Activated CD8-positive, alpha-beta T cell treated with anti-CD3 and anti-CD28 coated beads, Interleukin-2, amount 10 ng/mL, durations not matched to agents 7 days and 5 days (primary cell): ENCODE measurements around the gene NUP133. TPM values are rescaled to one million over a fixed set of nuclear protein-coding genes. Genes with fewer than 3 reads are reported as not detected.
A peak's percentile ranks its signal among the peaks of the same experiment; 100 is the strongest.

Experiments
- ATAC-seq: fragments of 150-1000 bp; cut with Tn5 transposase; one replicate; pipeline ENCODE4 v1.10.0; 2021; ENCODE audit warnings: moderate library complexity
- CTCF ChIA-PET: fragments of 350-600 bp; sonication (Branson Sonifier 250); formaldehyde crosslinking; loops from one replicate; lab custom pipeline; 2021; ENCODE audit warnings: antibody characterized with exemption; lab: Charles Lee
- POLR2A ChIA-PET: fragments of 350-600 bp; sonication (Branson Sonifier 250); formaldehyde crosslinking; loops from one replicate; lab custom pipeline; 2021; ENCODE audit warnings: antibody characterized with exemption; lab: Charles Lee
- DNase-seq: peaks from one replicate; pipeline ENCODE4 v3.0.0-alpha.2; 2020
- H3K27ac Mint-ChIP-seq: one replicate; pipeline ENCODE4 v1.8.0; 2021; ENCODE audit warnings: mild to moderate bottlenecking, mixed read lengths
- H3K27me3 Mint-ChIP-seq: one replicate; pipeline ENCODE4 v1.8.0; 2021; ENCODE audit warnings: low read depth, mixed read lengths
- H3K36me3 Mint-ChIP-seq: one replicate; pipeline ENCODE4 v1.8.0; 2021; ENCODE audit warnings: low read depth, mixed read lengths
- H3K4me1 Mint-ChIP-seq: one replicate; pipeline ENCODE4 v1.8.0; 2021; ENCODE audit warnings: low read depth, mixed read lengths
- H3K4me3 Mint-ChIP-seq: one replicate; pipeline ENCODE4 v1.8.0; 2021; ENCODE audit warnings: mild to moderate bottlenecking, mixed read lengths
- H3K9me3 Mint-ChIP-seq: one replicate; pipeline ENCODE4 v1.8.0; 2022; ENCODE audit warnings: mixed read lengths; ENCODE audit not compliant: insufficient read depth
- total RNA-seq, 2 experiments: library from RNA; stranded (reverse); gene quantifications; one replicate each; pipeline ENCODE4 v1.2.3, GENCODE V29; 2021

The NUP133 gene
- total RNA-seq, result 10 to 100 TPM; 46.8 to 49.7 TPM

GRCh38 chr1:229507951-229508822 is at the start of gene NUP133:
Gene NUP133 (minus strand): TSS chr1:229508341. CDS start chr1:229508249, 92 bp downstream.
- ATAC-seq, result peak; percentile 95
- peaks cover 36% of the 10 kb centered on the region for H3K4me1 Mint-ChIP-seq
- H3K27ac Mint-ChIP-seq, result peak within 1 kb of the TSS; percentile 96
- peaks cover 11% of the 10 kb centered on the region for H3K36me3 Mint-ChIP-seq
- DNase-seq, result peak; percentile 99
- H3K4me3 Mint-ChIP-seq, result peak within 1 kb of the TSS; percentile 87
- peaks cover 2% of the 10 kb centered on the region for H3K27me3 Mint-ChIP-seq
- ChIA-PET CTCF (interaction anchor here (1.0 to 1.8 kb wide), 6 partner anchors 9 to 253 kb away, joined by 3 to 11 read pairs (median 7); partner anchors contain the start of gene ABCB10), POLR2A (interaction anchor here (0.6 to 2.4 kb wide), 14 partner anchors 10 to 814 kb away, joined by 3 to 14 read pairs (median 4); partner anchors contain the start of gene ABCB10)
- no peaks in the 10 kb centered on the region for H3K9me3 Mint-ChIP-seq

GRCh38 chr1:229557200-229557850 is 49.2 kb upstream of the NUP133 start:
- H3K27ac Mint-ChIP-seq, result peak overlapping the region; percentile 94
- ATAC-seq, result no peak
- no peaks in the 10 kb centered on the region for H3K27me3 Mint-ChIP-seq
- CTCF ChIA-PET, result interaction anchor here (0.6 to 2.2 kb wide), 6 partner anchors 12 to 302 kb away, joined by 3 to 9 read pairs (median 4); partner anchors contain the start of gene NUP133
- no peaks in the 10 kb centered on the region for H3K9me3 Mint-ChIP-seq
- H3K4me1 Mint-ChIP-seq, result peaks cover 44% of the 10 kb centered on the region
- peak; percentile 50 for DNase-seq
- H3K4me3 Mint-ChIP-seq, result peak overlapping the region; percentile 91
- POLR2A ChIA-PET, result interaction anchor here (0.8 to 3.2 kb wide), 5 partner anchors 20 to 303 kb away, joined by 3 to 22 read pairs (median 3); partner anchors contain the start of genes NUP133, TAF5L and URB2
- H3K36me3 Mint-ChIP-seq, result peaks cover 10% of the 10 kb centered on the region

GRCh38 chr1:229554886-229555621 is 46.9 kb upstream of the NUP133 start:
- peaks cover 41% of the 10 kb centered on the region for H3K4me1 Mint-ChIP-seq
- H3K4me3 Mint-ChIP-seq, result no peak overlapping the region
- ChIA-PET POLR2A (no interaction called here), CTCF (interaction anchor here (1.2 kb wide), 1 partner anchor 40 kb away, joined by 3 read pairs; no protein-coding TSS in a partner anchor)
- H3K9me3 Mint-ChIP-seq, result no peaks in the 10 kb centered on the region
- ATAC-seq (no peak), DNase-seq (no peak)
- no peaks in the 10 kb centered on the region for H3K27me3 Mint-ChIP-seq
- H3K36me3 Mint-ChIP-seq, result peaks cover 13% of the 10 kb centered on the region
- H3K27ac Mint-ChIP-seq, result no peak overlapping the region

- Mint-ChIP-seq H3K27ac (no peak overlapping the region), H3K4me3 (no peak overlapping the region), H3K36me3 (peaks cover 16% of the 10 kb centered on the region), H3K9me3 (no peaks in the 10 kb centered on the region), H3K27me3 (no peaks in the 10 kb centered on the region), H3K4me1 (peaks cover 32% of the 10 kb centered on the region)
- POLR2A ChIA-PET, result no interaction called here
- no peak for ATAC-seq
- DNase-seq, result no peak
- CTCF ChIA-PET, result no interaction called here
Measured at GRCh38 chr1:229553621-229554130, 45.5 kb upstream of the NUP133 start.

GRCh38 chr1:229552732-229553131 is 44.6 kb upstream of the NUP133 start:
- CTCF ChIA-PET, result no interaction called here
- ATAC-seq (no peak), DNase-seq (no peak)
- no peaks in the 10 kb centered on the region for H3K9me3 Mint-ChIP-seq
- H3K27me3 Mint-ChIP-seq, result no peaks in the 10 kb centered on the region
- no peak overlapping the region for H3K4me3 Mint-ChIP-seq
- POLR2A ChIA-PET, result no interaction called here
- peaks cover 32% of the 10 kb centered on the region for H3K4me1 Mint-ChIP-seq
- peaks cover 16% of the 10 kb centered on the region for H3K36me3 Mint-ChIP-seq
- peak overlapping the region; percentile 28 for H3K27ac Mint-ChIP-seq

- DNase-seq (no peak), ATAC-seq (no peak)
- Mint-ChIP-seq H3K36me3 (peaks cover 26% of the 10 kb centered on the region), H3K4me3 (no peak overlapping the region), H3K9me3 (no peaks in the 10 kb centered on the region), H3K27ac (peak overlapping the region; percentile 35), H3K27me3 (no peaks in the 10 kb centered on the region), H3K4me1 (peaks cover 15% of the 10 kb centered on the region)
- POLR2A ChIA-PET, result no interaction called here
- CTCF ChIA-PET, result interaction anchor here (1.2 kb wide), 1 partner anchor 293 kb away, joined by 4 read pairs; no protein-coding TSS in a partner anchor
Measured at GRCh38 chr1:229550812-229551567, 42.8 kb upstream of the NUP133 start.

- CTCF ChIA-PET, result no interaction called here
- no peaks in the 10 kb centered on the region for H3K27me3 Mint-ChIP-seq
- ATAC-seq (no peak), DNase-seq (no peak)
- peaks cover 41% of the 10 kb centered on the region for H3K36me3 Mint-ChIP-seq
- POLR2A ChIA-PET, result no interaction called here
- no peak overlapping the region for H3K4me3 Mint-ChIP-seq
- H3K9me3 Mint-ChIP-seq, result no peaks in the 10 kb centered on the region
- H3K4me1 Mint-ChIP-seq, result peaks cover 3% of the 10 kb centered on the region
- H3K27ac Mint-ChIP-seq, result no peak overlapping the region
Measured at GRCh38 chr1:229547542-229547941, 39.4 kb upstream of the NUP133 start.

GRCh38 chr1:229544587-229544986 is 36.4 kb upstream of the NUP133 start:
- no peak overlapping the region for H3K27ac Mint-ChIP-seq
- peaks cover 51% of the 10 kb centered on the region for H3K36me3 Mint-ChIP-seq
- CTCF ChIA-PET, result interaction anchor here (0.6 to 1.4 kb wide), 2 partner anchors 13 to 24 kb away, joined by 3 read pairs; no protein-coding TSS in a partner anchor

GRCh38 chr1:229539863-229540506 is 31.8 kb upstream of the NUP133 start:
- peaks cover 10% of the 10 kb centered on the region for H3K4me1 Mint-ChIP-seq
- POLR2A ChIA-PET, result no interaction called here

More at GRCh38 chr1:229544587-229544986, 36.4 kb upstream of the NUP133 start:
- Mint-ChIP-seq H3K27me3 (no peaks in the 10 kb centered on the region), H3K4me1 (peaks cover 10% of the 10 kb centered on the region), H3K4me3 (no peak overlapping the region), H3K9me3 (no peaks in the 10 kb centered on the region)
- POLR2A ChIA-PET, result no interaction called here
- DNase-seq (no peak), ATAC-seq (no peak)

GRCh38 chr1:229538945-229539344 is 30.8 kb upstream of the NUP133 start:
- Mint-ChIP-seq H3K36me3 (peaks cover 59% of the 10 kb centered on the region), H3K9me3 (no peaks in the 10 kb centered on the region), H3K27ac (no peak overlapping the region), H3K27me3 (no peaks in the 10 kb centered on the region), H3K4me1 (peaks cover 8% of the 10 kb centered on the region), H3K4me3 (no peak overlapping the region)
- ChIA-PET CTCF (interaction anchor here (1.5 kb wide), 1 partner anchor 19 kb away, joined by 4 read pairs; the partner anchor contains the start of gene ABCB10), POLR2A (interaction anchor here (0.7 kb wide), 1 partner anchor 17 kb away, joined by 3 read pairs; no protein-coding TSS in a partner anchor)
- no peak for DNase-seq
- ATAC-seq, result no peak

More at GRCh38 chr1:229539863-229540506, 31.8 kb upstream of the NUP133 start:
- Mint-ChIP-seq H3K36me3 (peaks cover 64% of the 10 kb centered on the region), H3K9me3 (no peaks in the 10 kb centered on the region), H3K4me3 (no peak overlapping the region), H3K27me3 (no peaks in the 10 kb centered on the region), H3K27ac (no peak overlapping the region)
- ATAC-seq (no peak), DNase-seq (no peak)
- CTCF ChIA-PET, result interaction anchor here (1.5 kb wide), 1 partner anchor 18 kb away, joined by 4 read pairs; the partner anchor contains the start of gene ABCB10
